ENCODE data around the gene FBXO47.
"Not testable (repeated sequence)": the region's sequence is repeated elsewhere in the genome, so short reads cannot be mapped to it uniquely, and the experiment has no call there.

Gene FBXO47

GRCh38 chr17:38920374-38921291 is 46.6 kb downstream of the FBXO47 start:
- DNase-seq: no peak

GRCh38 chr17:38919316-38920078 is 47.7 kb downstream of the FBXO47 start:
- no peak for DNase-seq

- no peak for DNase-seq
Measured at GRCh38 chr17:38918916-38919315, 48.3 kb downstream of the FBXO47 start.

GRCh38 chr17:38918129-38918913 is 48.9 kb downstream of the FBXO47 start:
- no peak for DNase-seq

GRCh38 chr17:38917259-38917658 is 49.9 kb downstream of the FBXO47 start:
- no peak for DNase-seq

- no peak for DNase-seq
Measured at GRCh38 chr17:38916771-38917170, 50.4 kb downstream of the FBXO47 start.

- no peak for DNase-seq
Measured at GRCh38 chr17:38915639-38915995, 51.6 kb downstream of the FBXO47 start.

GRCh38 chr17:38914741-38915638 is 52.2 kb downstream of the FBXO47 start:
- no peak for DNase-seq

GRCh38 chr17:38912221-38912813 is 54.9 kb downstream of the FBXO47 start:
- no peak for DNase-seq

- not testable (repeated sequence) for DNase-seq
Measured at GRCh38 chr17:38911731-38912081, 55.5 kb downstream of the FBXO47 start.

GRCh38 chr17:38911081-38911730 is 56.0 kb downstream of the FBXO47 start:
- DNase-seq: no peak

GRCh38 chr17:38910325-38910724 is 56.9 kb downstream of the FBXO47 start:
- no peak for DNase-seq

GRCh38 chr17:38908676-38909181 is 58.5 kb downstream of the FBXO47 start:
- DNase-seq: no peak

- DNase-seq: no peak
Measured at GRCh38 chr17:38907930-38908675, 59.1 kb downstream of the FBXO47 start.

GRCh38 chr17:38906460-38907228 is 60.6 kb downstream of the FBXO47 start:
- DNase-seq: no peak

- no peak for DNase-seq
Measured at GRCh38 chr17:38905375-38905774, 61.8 kb downstream of the FBXO47 start.

- DNase-seq: no peak
Measured at GRCh38 chr17:38904892-38905291, 62.3 kb downstream of the FBXO47 start.

- no peak for DNase-seq
Measured at GRCh38 chr17:38903404-38903803, 63.8 kb downstream of the FBXO47 start.

GRCh38 chr17:38900978-38901656 is 66.1 kb downstream of the FBXO47 start:
- peak; percentile 59 for DNase-seq

Data from activated CD4-positive, alpha-beta T cell treated with anti-CD3 and anti-CD28 coated beads, Interleukin-2, Interleukin-6, amounts not matched to agents 100 ng/mL and 50 ng/mL, durations not matched to agents 16 hours and 8 hours (primary cell).